ENCODE measurements around the gene FNIP1. TPM values are rescaled to one million over a fixed set of nuclear protein-coding genes. Genes with fewer than 3 reads are reported as not detected.

FNIP1 gene
- total and polyA plus RNA-seq, 12 donors = 2.8 to 41.7 (median 32.7) TPM

GRCh38 chr5:131771692-131772091, 25.1 kb downstream of the FNIP1 start:
- Histone ChIP-seq H3K4me3 (no peak overlapping the region), H3K36me3 (no peaks in the 10 kb centered on the region), H3K27ac (peak overlapping the region in 1 of 10 donors; percentile 13), H3K27me3 (no peaks in the 10 kb centered on the region), H3K4me1 (peaks cover 0 to 94% (median 62%) of the 10 kb centered on the region in 9 donors), H3K9me3 (peaks cover 0 to 4% (median 0%) of the 10 kb centered on the region in 11 donors)
- ATAC-seq (no peak), DNase-seq (no peak)
- TF ChIP-seq, protein P1, sequence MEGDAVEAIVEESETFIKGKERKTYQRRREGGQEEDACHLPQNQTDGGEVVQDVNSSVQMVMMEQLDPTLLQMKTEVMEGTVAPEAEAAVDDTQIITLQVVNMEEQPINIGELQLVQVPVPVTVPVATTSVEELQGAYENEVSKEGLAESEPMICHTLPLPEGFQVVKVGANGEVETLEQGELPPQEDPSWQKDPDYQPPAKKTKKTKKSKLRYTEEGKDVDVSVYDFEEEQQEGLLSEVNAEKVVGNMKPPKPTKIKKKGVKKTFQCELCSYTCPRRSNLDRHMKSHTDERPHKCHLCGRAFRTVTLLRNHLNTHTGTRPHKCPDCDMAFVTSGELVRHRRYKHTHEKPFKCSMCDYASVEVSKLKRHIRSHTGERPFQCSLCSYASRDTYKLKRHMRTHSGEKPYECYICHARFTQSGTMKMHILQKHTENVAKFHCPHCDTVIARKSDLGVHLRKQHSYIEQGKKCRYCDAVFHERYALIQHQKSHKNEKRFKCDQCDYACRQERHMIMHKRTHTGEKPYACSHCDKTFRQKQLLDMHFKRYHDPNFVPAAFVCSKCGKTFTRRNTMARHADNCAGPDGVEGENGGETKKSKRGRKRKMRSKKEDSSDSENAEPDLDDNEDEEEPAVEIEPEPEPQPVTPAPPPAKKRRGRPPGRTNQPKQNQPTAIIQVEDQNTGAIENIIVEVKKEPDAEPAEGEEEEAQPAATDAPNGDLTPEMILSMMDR (IDR thresholded peaks at IDR 0.05) = no peak
- intact Hi-C loops (cut with DNase I) = no loop called here
- WGBS, 2 donors = 68 to 70% methylated on average over 4 of the region's 4 CpGs

GRCh38 chr5:131769961-131770360, 26.9 kb downstream of the FNIP1 start:
- Histone ChIP-seq H3K4me1 (peaks cover 0 to 91% (median 62%) of the 10 kb centered on the region in 9 donors), H3K4me3 (no peak overlapping the region), H3K36me3 (peaks cover 0 to 2% (median 0%) of the 10 kb centered on the region in 9 donors), H3K9me3 (peaks cover 0 to 4% (median 0%) of the 10 kb centered on the region in 11 donors), H3K27ac (peak overlapping the region in 1 of 10 donors; percentile 23), H3K27me3 (no peaks in the 10 kb centered on the region)
- DNase-seq (no peak), ATAC-seq (no peak)
- TF ChIP-seq, protein P1 (IDR thresholded peaks at IDR 0.05) = no peak
- WGBS, 2 donors = 85 to 93% methylated on average over 1 of the region's 1 CpG
- intact Hi-C loops (cut with DNase I) = no loop called here

GRCh38 chr5:131769336-131769735, 27.5 kb downstream of the FNIP1 start:
- H3K36me3 ChIP-seq = peaks cover 0 to 8% (median 0%) of the 10 kb centered on the region in 9 donors
- WGBS, 2 donors = 81 to 88% methylated on average over 1 of the region's 1 CpG
- H3K4me3 ChIP-seq = no peak overlapping the region
- intact Hi-C loops (cut with DNase I) = no loop called here
- H3K27ac ChIP-seq = peak overlapping the region in 1 of 10 donors; percentile 23
- DNase-seq = no peak
- H3K27me3 ChIP-seq = no peaks in the 10 kb centered on the region
- H3K9me3 ChIP-seq = peaks cover 0 to 4% (median 0%) of the 10 kb centered on the region in 11 donors
- ATAC-seq = no peak
- H3K4me1 ChIP-seq = peaks cover 0 to 87% (median 62%) of the 10 kb centered on the region in 9 donors
- TF ChIP-seq, protein P1 (IDR thresholded peaks at IDR 0.05) = no peak

- DNase-seq (no peak), ATAC-seq (no peak)
- TF ChIP-seq, protein P1 (IDR thresholded peaks at IDR 0.05) = no peak
- Histone ChIP-seq H3K4me1 (peaks cover 0 to 73% (median 50%) of the 10 kb centered on the region in 9 donors), H3K27ac (no peak overlapping the region), H3K27me3 (no peaks in the 10 kb centered on the region), H3K9me3 (peaks cover 0 to 10% (median 0%) of the 10 kb centered on the region in 11 donors), H3K4me3 (no peak overlapping the region), H3K36me3 (peaks cover 0 to 16% (median 0%) of the 10 kb centered on the region in 9 donors)
- intact Hi-C loops (cut with DNase I) = no loop called here
Observed at GRCh38 chr5:131767891-131768290, 28.9 kb downstream of the FNIP1 start.
